ENCODE results near the gene SSC4D.

DNA sequence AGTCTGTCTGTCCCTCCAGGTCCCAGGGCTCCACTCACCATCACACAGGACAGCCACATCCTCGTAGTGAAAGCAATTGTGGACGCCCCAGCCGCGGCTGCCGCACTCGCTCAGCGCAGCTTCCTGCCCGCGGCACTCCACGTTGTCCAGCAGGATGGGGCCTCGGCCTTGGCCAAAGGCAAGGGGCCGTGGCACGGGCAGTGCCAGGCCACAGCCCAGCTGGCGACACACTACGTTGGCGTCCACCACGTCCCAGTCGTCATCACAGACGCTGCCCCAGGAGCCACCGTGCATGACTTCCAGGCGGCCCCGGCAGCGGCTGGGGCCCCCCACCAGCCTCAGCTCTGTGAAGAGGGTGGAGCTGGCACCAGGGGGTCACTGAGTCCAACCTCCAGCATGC is 9.2 kb downstream of the SSC4D start:
- TF ChIP-seq GATA2 (IDR thresholded peaks at IDR 0.05; ENCODE audit: low read depth, low read length) (no peak), GATA3 (IDR thresholded peaks at IDR 0.05; ENCODE audit: low read depth, low read length) (no peak)

All from SH-SY5Y (cell line).